ENCODE data around the gene SMARCAL1. TPM values are rescaled to one million over a fixed set of nuclear protein-coding genes. Genes with fewer than 3 reads are reported as not detected.

The SMARCAL1 gene
- total and polyA plus RNA-seq, 2 of the 4 experiments (the other 2 are of a cell fraction) = 13.6 to 21.0 TPM

DNA sequence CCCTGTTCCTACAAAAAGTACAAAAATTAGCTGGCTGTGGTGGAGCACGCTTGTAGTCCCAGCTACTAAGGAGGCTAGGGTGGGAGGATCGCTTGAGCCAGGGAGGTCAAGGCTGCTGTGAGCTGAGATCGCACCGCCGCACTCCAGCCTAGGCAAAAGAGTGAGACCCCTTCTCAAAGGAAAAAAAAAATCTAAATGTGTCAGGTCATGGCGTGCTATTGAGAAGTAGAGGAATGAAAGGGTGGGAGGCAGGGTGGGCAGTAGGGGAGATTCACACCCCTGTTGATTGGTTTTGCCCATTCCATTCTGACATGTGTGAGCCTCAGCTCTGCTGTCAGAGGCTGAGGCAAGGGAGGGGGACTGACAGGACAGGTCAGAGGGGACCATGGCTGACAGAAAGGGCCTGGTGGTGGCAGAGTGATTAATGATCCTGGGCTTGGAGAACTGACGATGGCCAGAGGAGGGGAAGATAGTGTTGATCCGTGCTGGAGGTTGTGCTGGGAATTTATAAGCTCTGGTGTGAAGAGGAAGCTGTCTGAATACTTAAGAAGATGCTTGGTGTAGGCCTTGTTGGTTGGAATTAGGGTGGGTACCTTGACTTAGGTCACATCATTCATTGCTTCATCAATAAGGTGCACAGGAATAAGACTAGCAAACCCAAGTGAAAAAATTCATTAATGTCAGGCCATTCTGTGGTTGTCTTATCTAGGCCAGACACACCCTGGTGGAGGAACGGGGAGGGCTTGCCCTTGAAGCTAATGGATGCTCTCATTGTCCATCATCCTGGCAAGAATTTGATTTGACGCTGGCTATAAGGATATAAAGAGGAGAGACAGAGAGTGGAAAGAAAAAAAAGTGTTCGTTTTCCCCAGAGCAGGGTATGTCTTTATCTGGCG is 19.1 kb upstream of the SMARCAL1 start (continued):
- no peak for TF ChIP-seq SMC3 (IDR thresholded peaks at IDR 0.05; ENCODE audit: low read depth, low read length)

DNA sequence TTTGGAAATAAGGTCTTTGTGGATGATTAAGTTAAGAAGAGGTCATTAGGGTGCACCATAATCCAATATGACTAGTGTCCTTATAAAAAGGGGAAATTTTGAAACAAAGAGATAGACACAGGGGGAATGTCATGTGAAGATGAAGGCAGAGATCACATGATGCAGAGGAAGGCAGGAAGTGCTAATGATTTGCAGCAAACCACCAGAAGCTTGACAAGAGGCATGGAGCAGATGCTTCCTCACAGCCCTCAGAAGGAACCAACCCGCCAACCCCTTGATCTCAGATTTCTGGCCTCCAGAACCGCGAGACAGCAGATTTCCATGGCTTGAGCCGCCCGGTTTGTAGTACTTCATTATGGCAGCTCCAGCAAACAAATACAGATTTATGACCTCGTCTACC is 17.4 kb upstream of the SMARCAL1 start:
- WGBS, 2 experiments (ENCODE audit: extremely low coverage in 2 of 2, insufficient read length in 1 of 2) = 72% methylated on average over 5 of the region's 6 CpGs; no CpG with 5 or more reads in 1 of the 2 experiments
- dilution Hi-C loops (cut with HindIII; ENCODE audit: low sequenced_read_pairs, unreplicated experiment) = no loop called here
- no peak overlapping the region for H2BK5ac ChIP-seq (ENCODE audit: low read depth, low read length, poor library complexity, severe bottlenecking)
- in situ Hi-C loops (cut with MboI; ENCODE audit: low sequenced_read_pairs) = no loop called here
- H3K18ac ChIP-seq (ENCODE audit: low read depth, low read length) = no peak overlapping the region
- H2AK9ac ChIP-seq (replicated peaks; ENCODE audit: low read depth, low read length, poor library complexity) = no peak overlapping the region
- H3K4me2 ChIP-seq (ENCODE audit: low read depth, low read length) = no peak overlapping the region
- no peaks in the 10 kb centered on the region for H3K79me1 ChIP-seq (ENCODE audit: low read depth in 1 of 2, low read length in 2 of 2)
- no peak overlapping the region for H2AK5ac ChIP-seq (ENCODE audit: low read depth, low read length)
- no TSS peak for BruUV-seq (replicated peaks)
- no peaks in the 10 kb centered on the region for H3K4me1 ChIP-seq (ENCODE audit: control insufficient read depth, insufficient read depth, low read length)
- H4K91ac ChIP-seq (ENCODE audit: insufficient read depth, low read depth, low read length) = no peak overlapping the region
- no peaks in the 10 kb centered on the region for H3K9me1 ChIP-seq (ENCODE audit: insufficient read depth, low read length)
- no peak overlapping the region for H3K27ac ChIP-seq (ENCODE audit: insufficient read depth, low read length)
- no peaks in the 10 kb centered on the region for H3K27me3 ChIP-seq (ENCODE audit: control insufficient read depth, insufficient read depth, low read length)
- H3K14ac ChIP-seq (replicated peaks; ENCODE audit: low read depth, low read length) = no peak overlapping the region
- H3K23ac ChIP-seq (ENCODE audit: low read depth, low read length) = no peak overlapping the region
- H2AFZ ChIP-seq (replicated peaks; ENCODE audit: low read length, poor library complexity) = peak overlapping the region; percentile 5
- H3K56ac ChIP-seq (ENCODE audit: extremely low read depth, insufficient read depth, low read length) = no peak overlapping the region
- intact Hi-C loops (cut with micrococcal nuclease) = no loop called here
- H2BK15ac ChIP-seq (ENCODE audit: low read depth, low read length) = no peak overlapping the region
- no peak overlapping the region for H3K4ac ChIP-seq (ENCODE audit: low read depth, low read length)
- no peaks in the 10 kb centered on the region for H3K36me3 ChIP-seq (ENCODE audit: control insufficient read depth, insufficient read depth, low read length)
- H2BK120ac ChIP-seq (ENCODE audit: low read depth, low read length) = no peak overlapping the region
- no peak overlapping the region for H3K9ac ChIP-seq (ENCODE audit: low read depth, low read length)
- no peak overlapping the region for H3K4me3 ChIP-seq (ENCODE audit: insufficient read depth, low read depth, low read length)
- no peak for ATAC-seq (ENCODE audit: low read depth)
- POLR2A ChIA-PET (ENCODE audit: unreplicated experiment) = no interaction called here
- H2BK20ac ChIP-seq (ENCODE audit: low read depth, low read length) = no peak overlapping the region
- DNase-seq = no peak
- H3K9me3 ChIP-seq (ENCODE audit: control insufficient read depth, insufficient read depth, low read length) = no peaks in the 10 kb centered on the region
- H4K8ac ChIP-seq (ENCODE audit: low read depth in 2 of 2, low read length in 2 of 2) = no peak overlapping the region
- no peaks in the 10 kb centered on the region for H4K20me1 ChIP-seq (ENCODE audit: insufficient read depth, low read length)
- CTCF ChIA-PET = interaction anchor here (0.5 kb wide), 1 partner anchor 9 kb away, joined by 3 read pairs; no protein-coding TSS in a partner anchor
- H4K5ac ChIP-seq (ENCODE audit: low read depth, low read length) = no peak overlapping the region
- TF ChIP-seq RAD21 (IDR thresholded peaks at IDR 0.05; ENCODE audit: low read length) (no peak), RFX5 (IDR thresholded peaks at IDR 0.05; ENCODE audit: low read depth, low read length) (no peak), FOS (IDR thresholded peaks at IDR 0.05; ENCODE audit: low read depth, low read length) (no peak), MAZ (IDR thresholded peaks at IDR 0.05; ENCODE audit: borderline replicate concordance, low read depth, low read length) (no peak), RCOR1 (IDR thresholded peaks at IDR 0.05; ENCODE audit: insufficient replicate concordance, low read length) (no peak), ELK1 (IDR thresholded peaks at IDR 0.05; ENCODE audit: borderline replicate concordance, low read depth, low read length) (no peak), USF2 (IDR thresholded peaks at IDR 0.05; ENCODE audit: low read depth, low read length) (no peak), POLR2A (IDR thresholded peaks at IDR 0.05; ENCODE audit: low read depth, low read length) (no peak), MAFK (IDR thresholded peaks at IDR 0.05; ENCODE audit: low read depth, low read length) (no peak), MXI1 (IDR thresholded peaks at IDR 0.05; ENCODE audit: borderline replicate concordance, low read depth, low read length) (no peak), SMC3 (IDR thresholded peaks at IDR 0.05; ENCODE audit: low read depth, low read length) (no peak)
- TF ChIP-seq, protein P1, sequence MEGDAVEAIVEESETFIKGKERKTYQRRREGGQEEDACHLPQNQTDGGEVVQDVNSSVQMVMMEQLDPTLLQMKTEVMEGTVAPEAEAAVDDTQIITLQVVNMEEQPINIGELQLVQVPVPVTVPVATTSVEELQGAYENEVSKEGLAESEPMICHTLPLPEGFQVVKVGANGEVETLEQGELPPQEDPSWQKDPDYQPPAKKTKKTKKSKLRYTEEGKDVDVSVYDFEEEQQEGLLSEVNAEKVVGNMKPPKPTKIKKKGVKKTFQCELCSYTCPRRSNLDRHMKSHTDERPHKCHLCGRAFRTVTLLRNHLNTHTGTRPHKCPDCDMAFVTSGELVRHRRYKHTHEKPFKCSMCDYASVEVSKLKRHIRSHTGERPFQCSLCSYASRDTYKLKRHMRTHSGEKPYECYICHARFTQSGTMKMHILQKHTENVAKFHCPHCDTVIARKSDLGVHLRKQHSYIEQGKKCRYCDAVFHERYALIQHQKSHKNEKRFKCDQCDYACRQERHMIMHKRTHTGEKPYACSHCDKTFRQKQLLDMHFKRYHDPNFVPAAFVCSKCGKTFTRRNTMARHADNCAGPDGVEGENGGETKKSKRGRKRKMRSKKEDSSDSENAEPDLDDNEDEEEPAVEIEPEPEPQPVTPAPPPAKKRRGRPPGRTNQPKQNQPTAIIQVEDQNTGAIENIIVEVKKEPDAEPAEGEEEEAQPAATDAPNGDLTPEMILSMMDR (conservative IDR thresholded peaks at IDR 0.05; ENCODE audit: low read depth, low read length) = no peak

Data from IMR-90 (cell line).